OCI-LY3 (cell line): ENCODE data around the gene SUGP2.

ENCODE experiments used
- CTCF ChIP-seq: fragments of 200-600, 300-600 bp; sonication (generic); IDR thresholded peaks from 2 replicates; pipeline ENCODE4 v1.5.1; 2014; ENCODE audit warnings: antibody characterized with exemption, low read length, low read depth
- EZH2phosphoT487 ChIP-seq: fragments of 200-600 bp; shearing (Covaris generic); IDR thresholded peaks from 2 replicates; pipeline ENCODE4 v1.6.1; 2018; ENCODE audit warnings: antibody characterized with exemption, mixed run types, low read depth

GRCh38 chr19:18966307-18966706 is 67.0 kb downstream of the SUGP2 start:
- no peak for TF ChIP-seq CTCF
- TF ChIP-seq EZH2phosphoT487: no peak
